Endothelial cell (in vitro differentiated cells): ENCODE data around the gene MYH7. TPM values are rescaled to one million over a fixed set of nuclear protein-coding genes. Genes with fewer than 3 reads are reported as not detected.

Experiments
- DNase-seq: peaks from one replicate; pipeline ENCODE4 v3.0.0; 2021; ENCODE audit warnings: low spot score
- H3K27ac Mint-ChIP-seq: one replicate; pipeline ENCODE4 v1.8.0; 2021; ENCODE audit warnings: mixed read lengths, inconsistent platforms; ENCODE audit not compliant: unreplicated experiment
- H3K27me3 Mint-ChIP-seq: one replicate; pipeline ENCODE4 v1.8.0; 2021; ENCODE audit warnings: mild to moderate bottlenecking, moderate library complexity, mixed read lengths, inconsistent platforms; ENCODE audit not compliant: unreplicated experiment
- H3K36me3 Mint-ChIP-seq: one replicate; pipeline ENCODE4 v1.8.0; 2021; ENCODE audit warnings: mild to moderate bottlenecking, low read depth, mixed read lengths, inconsistent platforms; ENCODE audit not compliant: unreplicated experiment
- H3K4me1 Mint-ChIP-seq: one replicate; pipeline ENCODE4 v1.8.0; 2021; ENCODE audit warnings: mild to moderate bottlenecking, mixed read lengths, inconsistent platforms; ENCODE audit not compliant: unreplicated experiment
- H3K4me3 Mint-ChIP-seq: one replicate; pipeline ENCODE4 v1.8.0; 2021; ENCODE audit warnings: mild to moderate bottlenecking, mixed read lengths, inconsistent platforms; ENCODE audit not compliant: unreplicated experiment
- H3K9me3 Mint-ChIP-seq: one replicate; pipeline ENCODE4 v1.8.0; 2021; ENCODE audit warnings: mixed read lengths, inconsistent platforms; ENCODE audit not compliant: unreplicated experiment
- CTCF ChIP-seq: fragments of 200-600 bp; sonication (generic); IDR thresholded peaks from one replicate; pipeline ENCODE4 v1.5.0; 2021; ENCODE audit warnings: antibody characterized with exemption; ENCODE audit not compliant: unreplicated experiment
- total RNA-seq: library from RNA; stranded (reverse); fragmentation: NEBNext Ultra II Directional; extraction: Animal tissue kit (Norgen Biotek cat#: 25700); gene quantifications from one replicate; pipeline ENCODE4 v1.2.1, GENCODE V29; 2021; ENCODE audit not compliant: unreplicated experiment

Gene MYH7
- total RNA-seq, 1 donor from 2014 or later = 0.18 TPM

GRCh38 chr14:23469127-23469905 is 33.9 kb upstream of the MYH7 start, which contains the start of gene NGDN:
Gene NGDN (plus strand): TSS chr14:23469703. CDS start chr14:23469716, 13 bp downstream.
- Mint-ChIP-seq H3K4me3 (no peak within 1 kb of the TSS), H3K36me3 (peaks cover 4% of the 10 kb centered on the region), H3K4me1 (peaks cover 6% of the 10 kb centered on the region), H3K9me3 (no peaks in the 10 kb centered on the region), H3K27ac (no peak within 1 kb of the TSS), H3K27me3 (peaks cover 3% of the 10 kb centered on the region)
- TF ChIP-seq CTCF = peak; percentile 94
- DNase-seq = peak; percentile 92

DNA sequence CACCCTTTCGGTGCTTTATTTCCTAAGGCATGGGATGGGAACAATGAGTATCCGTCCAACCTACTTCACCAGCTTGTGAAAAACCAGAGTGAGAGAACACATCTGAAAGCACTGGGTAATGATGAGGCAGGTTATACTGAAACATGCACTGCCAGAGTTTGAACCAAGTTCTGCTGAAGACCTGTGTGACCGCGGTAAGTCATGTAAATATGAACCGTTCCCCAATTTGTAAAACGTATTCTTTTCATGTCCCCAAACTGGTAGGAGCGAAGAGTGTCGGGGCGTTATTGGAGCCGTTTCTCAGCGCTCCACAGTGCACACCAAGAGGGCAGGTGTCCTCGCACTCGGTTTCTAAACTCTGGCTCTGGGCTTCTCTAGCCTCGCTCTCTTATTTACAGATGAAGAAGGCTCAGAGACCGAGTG is 33.3 kb upstream of the MYH7 start:
- no peak for TF ChIP-seq CTCF
- no peak overlapping the region for H3K4me3 Mint-ChIP-seq
- no peak overlapping the region for H3K27ac Mint-ChIP-seq
- peaks cover 6% of the 10 kb centered on the region for H3K4me1 Mint-ChIP-seq
- no peak for DNase-seq
- H3K9me3 Mint-ChIP-seq = no peaks in the 10 kb centered on the region
- H3K27me3 Mint-ChIP-seq = peaks cover 3% of the 10 kb centered on the region
- peaks cover 4% of the 10 kb centered on the region for H3K36me3 Mint-ChIP-seq

DNA sequence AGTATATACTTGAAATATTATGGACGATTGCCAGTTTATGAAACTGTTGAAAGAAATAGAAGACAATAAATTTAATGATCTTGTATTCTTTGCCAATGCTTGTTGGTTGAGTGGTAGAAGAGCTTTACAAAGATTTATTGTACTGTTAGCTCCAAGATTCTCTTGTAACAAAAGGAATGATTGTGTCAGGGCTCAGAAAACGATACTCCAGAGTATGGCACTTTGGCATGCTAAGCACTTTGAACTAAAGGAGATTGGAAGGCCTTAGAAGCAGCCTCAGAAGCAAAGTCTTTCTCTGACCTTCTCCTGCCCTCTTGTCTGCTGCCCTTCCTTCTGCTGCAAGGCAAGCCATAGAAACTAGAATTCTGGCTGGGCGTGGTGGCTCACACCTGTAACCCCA is 29.8 kb upstream of the MYH7 start:
- Mint-ChIP-seq H3K9me3 (no peaks in the 10 kb centered on the region), H3K27me3 (no peaks in the 10 kb centered on the region), H3K27ac (no peak overlapping the region), H3K4me3 (no peak overlapping the region), H3K4me1 (no peaks in the 10 kb centered on the region), H3K36me3 (no peaks in the 10 kb centered on the region)
- no peak for TF ChIP-seq CTCF
- no peak for DNase-seq

DNA sequence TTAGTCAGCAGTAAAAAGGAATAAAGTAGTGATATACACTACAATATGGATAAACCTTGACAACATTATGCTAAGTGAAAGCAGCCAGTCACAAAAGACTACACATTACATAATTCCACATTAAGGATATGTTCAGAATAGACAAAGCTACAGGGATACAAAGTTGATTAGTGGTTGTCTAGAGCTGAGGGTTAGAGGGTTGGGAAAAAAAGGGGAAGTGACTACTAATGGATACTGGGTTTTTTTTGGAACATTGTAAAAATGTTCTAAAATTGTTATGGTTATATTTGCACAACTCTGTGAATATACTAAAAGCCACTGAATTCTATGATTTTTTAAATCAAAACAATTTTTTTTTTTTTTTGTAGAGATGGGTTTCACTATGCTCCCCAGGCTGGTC is 29.2 kb upstream of the MYH7 start:
- H3K4me3 Mint-ChIP-seq = no peak overlapping the region
- no peaks in the 10 kb centered on the region for H3K27me3 Mint-ChIP-seq
- TF ChIP-seq CTCF = no peak
- no peak overlapping the region for H3K27ac Mint-ChIP-seq
- no peaks in the 10 kb centered on the region for H3K36me3 Mint-ChIP-seq
- H3K4me1 Mint-ChIP-seq = no peaks in the 10 kb centered on the region
- H3K9me3 Mint-ChIP-seq = no peaks in the 10 kb centered on the region
- no peak for DNase-seq

DNA sequence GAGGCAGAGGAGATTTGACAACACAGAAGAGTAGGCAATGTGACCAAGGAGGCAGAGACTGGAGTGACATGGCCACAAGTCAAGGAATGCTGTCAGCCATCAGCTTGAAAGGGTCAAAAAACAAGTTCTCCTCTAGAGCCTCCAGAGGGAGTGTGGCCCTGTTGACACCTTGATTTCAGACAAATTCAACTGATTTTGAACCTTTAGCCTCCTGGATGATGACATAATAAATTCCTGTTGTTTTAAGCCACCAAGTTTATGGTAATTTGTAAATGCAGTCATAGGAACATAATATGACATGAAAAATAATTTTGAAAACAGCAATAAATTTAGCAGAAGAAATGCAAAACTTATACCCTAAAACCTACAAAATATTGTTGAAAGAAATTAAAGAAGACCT is 25.5 kb upstream of the MYH7 start:
- Mint-ChIP-seq H3K4me1 (no peaks in the 10 kb centered on the region), H3K36me3 (no peaks in the 10 kb centered on the region), H3K4me3 (no peak overlapping the region), H3K27ac (no peak overlapping the region), H3K27me3 (no peaks in the 10 kb centered on the region), H3K9me3 (no peaks in the 10 kb centered on the region)
- no peak for TF ChIP-seq CTCF
- no peak for DNase-seq
